ENCODE measurements around the gene UBAC2.

DNA sequence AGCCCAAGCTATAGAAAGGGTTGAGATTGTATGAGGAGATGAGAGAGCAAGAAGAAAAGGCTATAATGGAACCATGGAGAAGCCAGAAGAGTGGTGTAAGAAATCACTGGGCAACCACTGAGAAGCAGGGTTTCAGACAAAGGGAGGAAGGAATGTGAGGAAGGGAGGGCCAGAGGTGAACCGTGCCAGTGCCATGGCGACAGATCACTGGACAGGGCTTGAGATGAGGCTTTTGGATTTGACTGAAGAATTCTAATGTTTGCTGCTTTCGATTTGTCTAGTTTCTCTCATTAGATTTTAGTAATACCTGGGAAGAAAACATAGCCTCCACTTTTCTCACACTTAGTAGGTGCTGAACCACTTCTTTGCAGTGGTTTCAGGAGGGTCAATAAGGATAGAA lies 112.8 kb downstream of the UBAC2 start:
- TF ChIP-seq POLR2A (IDR thresholded peaks at IDR 0.05; ENCODE audit: low read depth, low read length) (no peak), PAX5 (IDR thresholded peaks at IDR 0.05; ENCODE audit: insufficient read depth, low read length, severe bottlenecking) (no peak), POLR2AphosphoS5 (IDR thresholded peaks at IDR 0.05; ENCODE audit: low read depth, low read length) (no peak), TAF1 (IDR thresholded peaks at IDR 0.05; ENCODE audit: low read depth, low read length) (no peak), SPI1 (IDR thresholded peaks at IDR 0.05; ENCODE audit: low read depth, low read length) (no peak)
